ENCODE data around the gene CRABP2. TPM values are rescaled to one million over a fixed set of nuclear protein-coding genes. Genes with fewer than 3 reads are reported as not detected.

Gene CRABP2
- total and polyA plus RNA-seq, 10 of the 15 experiments (the other 5 are each of a cell fraction or from before 2014, with no cell fraction given): 0.21 to 1.3 (median 0.41) TPM

DNA sequence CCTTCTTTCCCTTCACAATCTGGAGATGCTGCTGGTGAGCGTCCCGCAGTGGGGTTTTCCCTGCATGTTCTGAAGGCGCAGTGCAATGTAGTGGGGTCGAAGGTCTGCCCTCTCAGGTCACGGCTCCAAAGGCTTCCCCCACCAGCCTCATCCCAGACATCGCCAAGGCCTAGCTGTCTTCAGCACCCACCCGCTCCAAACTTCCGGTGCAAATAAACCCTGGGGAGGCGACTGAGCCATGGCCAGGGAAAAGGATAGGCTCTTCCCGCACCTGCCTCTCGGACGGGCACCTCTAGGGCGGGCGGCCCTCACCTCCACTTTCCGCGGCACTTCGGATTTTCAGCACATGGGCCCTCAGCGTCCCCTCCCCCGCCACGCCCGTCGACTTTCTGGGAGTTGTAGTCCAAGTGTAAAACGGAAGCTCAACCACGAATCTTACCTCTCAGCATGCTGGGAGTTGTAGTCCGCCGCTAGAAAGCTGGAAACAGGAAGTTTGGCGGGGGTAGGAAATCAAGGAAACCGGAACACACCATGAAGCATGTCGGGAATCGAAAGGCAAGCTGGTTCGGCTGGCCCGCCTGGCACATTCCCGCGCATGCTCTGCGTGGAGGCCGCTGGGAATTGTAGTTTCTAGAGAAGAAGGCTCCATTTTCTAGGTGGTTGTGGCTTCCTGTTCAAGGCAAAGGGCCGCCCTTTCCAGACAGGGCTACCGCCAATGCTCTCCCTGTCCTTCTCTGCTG, 35.5 kb upstream of the CRABP2 start, which contains the start of gene MRPL24 (continued):
- TF ChIP-seq IRF4 (IDR thresholded peaks at IDR 0.05; ENCODE audit: low read depth, low read length) (peak; percentile 32; the same call in 1 of the 2 replicates), EZH2 (IDR thresholded peaks at IDR 0.05; ENCODE audit: borderline replicate concordance, control insufficient read depth, low read depth, low read length) (no peak), SUPT20H (IDR thresholded peaks at IDR 0.05; ENCODE audit: borderline replicate concordance, control insufficient read depth, low read depth, low read length) (no peak), JUNB (IDR thresholded peaks at IDR 0.05) (no peak), POLR2AphosphoS5 (IDR thresholded peaks at IDR 0.05; ENCODE audit: low read length) (peak; percentile 60), CREB1 (IDR thresholded peaks at IDR 0.05; ENCODE audit: low read depth) (no peak), LARP7 (IDR thresholded peaks at IDR 0.05) (peak; percentile 63; the same call in 1 of the 2 replicates), PAX8 (IDR thresholded peaks at IDR 0.05) (no peak), ZBTB4 (CRISPR knock-in tag; IDR thresholded peaks at IDR 0.05) (no peak), NR2C1 (IDR thresholded peaks at IDR 0.05) (peak; percentile 85), MAX (IDR thresholded peaks at IDR 0.05; ENCODE audit: low read depth, low read length) (peak; percentile 94), DPF2 (IDR thresholded peaks at IDR 0.05) (no peak), RCOR1 (conservative IDR thresholded peaks at IDR 0.05; ENCODE audit: low read depth, low read length) (no peak), TBL1XR1 (IDR thresholded peaks at IDR 0.05; ENCODE audit: low read depth, low read length) (peak; percentile 70; the same call in 1 of the 2 replicates), ZBED1 (IDR thresholded peaks at IDR 0.05; ENCODE audit: borderline replicate concordance) (no peak), CREM (IDR thresholded peaks at IDR 0.05; ENCODE audit: low read depth) (peak; percentile 98), RUNX3 (IDR thresholded peaks at IDR 0.05; ENCODE audit: low read length) (no peak), CHD2 (IDR thresholded peaks at IDR 0.05; ENCODE audit: borderline replicate concordance, low read depth, low read length) (peak; percentile 96), BCL11A (IDR thresholded peaks at IDR 0.05; ENCODE audit: low read depth, low read length) (no peak), SMAD5 (IDR thresholded peaks at IDR 0.05; ENCODE audit: low read depth) (peak; percentile 55; the same call in 1 of the 2 replicates), EGR1 (IDR thresholded peaks at IDR 0.05; ENCODE audit: borderline replicate concordance in 1 of 2, low read depth in 2 of 2, low read length in 2 of 2) (peak in 1 of 2 experiments; percentile 69; a peak in 1 of 3 replicates), NBN (IDR thresholded peaks at IDR 0.05) (no peak)
- TF ChIP-seq, protein P1, sequence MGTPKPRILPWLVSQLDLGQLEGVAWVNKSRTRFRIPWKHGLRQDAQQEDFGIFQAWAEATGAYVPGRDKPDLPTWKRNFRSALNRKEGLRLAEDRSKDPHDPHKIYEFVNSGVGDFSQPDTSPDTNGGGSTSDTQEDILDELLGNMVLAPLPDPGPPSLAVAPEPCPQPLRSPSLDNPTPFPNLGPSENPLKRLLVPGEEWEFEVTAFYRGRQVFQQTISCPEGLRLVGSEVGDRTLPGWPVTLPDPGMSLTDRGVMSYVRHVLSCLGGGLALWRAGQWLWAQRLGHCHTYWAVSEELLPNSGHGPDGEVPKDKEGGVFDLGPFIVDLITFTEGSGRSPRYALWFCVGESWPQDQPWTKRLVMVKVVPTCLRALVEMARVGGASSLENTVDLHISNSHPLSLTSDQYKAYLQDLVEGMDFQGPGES (IDR thresholded peaks at IDR 0.05): no peak
- TF ChIP-seq, protein P2, sequence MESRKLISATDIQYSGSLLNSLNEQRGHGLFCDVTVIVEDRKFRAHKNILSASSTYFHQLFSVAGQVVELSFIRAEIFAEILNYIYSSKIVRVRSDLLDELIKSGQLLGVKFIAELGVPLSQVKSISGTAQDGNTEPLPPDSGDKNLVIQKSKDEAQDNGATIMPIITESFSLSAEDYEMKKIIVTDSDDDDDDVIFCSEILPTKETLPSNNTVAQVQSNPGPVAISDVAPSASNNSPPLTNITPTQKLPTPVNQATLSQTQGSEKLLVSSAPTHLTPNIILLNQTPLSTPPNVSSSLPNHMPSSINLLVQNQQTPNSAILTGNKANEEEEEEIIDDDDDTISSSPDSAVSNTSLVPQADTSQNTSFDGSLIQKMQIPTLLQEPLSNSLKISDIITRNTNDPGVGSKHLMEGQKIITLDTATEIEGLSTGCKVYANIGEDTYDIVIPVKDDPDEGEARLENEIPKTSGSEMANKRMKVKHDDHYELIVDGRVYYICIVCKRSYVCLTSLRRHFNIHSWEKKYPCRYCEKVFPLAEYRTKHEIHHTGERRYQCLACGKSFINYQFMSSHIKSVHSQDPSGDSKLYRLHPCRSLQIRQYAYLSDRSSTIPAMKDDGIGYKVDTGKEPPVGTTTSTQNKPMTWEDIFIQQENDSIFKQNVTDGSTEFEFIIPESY (IDR thresholded peaks at IDR 0.05): no peak
- TF ChIP-seq, protein P3, sequence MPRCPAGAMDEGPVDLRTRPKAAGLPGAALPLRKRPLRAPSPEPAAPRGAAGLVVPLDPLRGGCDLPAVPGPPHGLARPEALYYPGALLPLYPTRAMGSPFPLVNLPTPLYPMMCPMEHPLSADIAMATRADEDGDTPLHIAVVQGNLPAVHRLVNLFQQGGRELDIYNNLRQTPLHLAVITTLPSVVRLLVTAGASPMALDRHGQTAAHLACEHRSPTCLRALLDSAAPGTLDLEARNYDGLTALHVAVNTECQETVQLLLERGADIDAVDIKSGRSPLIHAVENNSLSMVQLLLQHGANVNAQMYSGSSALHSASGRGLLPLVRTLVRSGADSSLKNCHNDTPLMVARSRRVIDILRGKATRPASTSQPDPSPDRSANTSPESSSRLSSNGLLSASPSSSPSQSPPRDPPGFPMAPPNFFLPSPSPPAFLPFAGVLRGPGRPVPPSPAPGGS (IDR thresholded peaks at IDR 0.05; ENCODE audit: borderline replicate concordance, insufficient read depth, low read depth, low read length, poor library complexity, severe bottlenecking): peak; percentile 24

Data from GM12878 (cell line).